Stimulated activated naive CD8-positive, alpha-beta T cell treated with anti-CD3 and anti-CD28 coated beads, Interleukin-15, Interleukin-2, amounts not matched to agents 100 ng/mL and 50 ng/mL, for 24 hours (primary cell): ENCODE measurements around the gene PTPRM.
"Not testable (repeated sequence)": the region's sequence is repeated elsewhere in the genome, so short reads cannot be mapped to it uniquely, and the experiment has no call there.

ENCODE experiments used
- H3K27ac Mint-ChIP-seq: one replicate; pipeline ENCODE4 v1.8.0; 2021; ENCODE audit warnings: mild to moderate bottlenecking, mixed read lengths
- H3K27me3 Mint-ChIP-seq: one replicate; pipeline ENCODE4 v1.8.0; 2021; ENCODE audit warnings: mixed read lengths
- H3K36me3 Mint-ChIP-seq: one replicate; pipeline ENCODE4 v1.8.0; 2021; ENCODE audit warnings: low read depth, mixed read lengths
- H3K4me1 Mint-ChIP-seq: one replicate; pipeline ENCODE4 v1.8.0; 2021; ENCODE audit warnings: low read depth, mixed read lengths
- H3K4me3 Mint-ChIP-seq: one replicate; pipeline ENCODE4 v1.8.0; 2021; ENCODE audit warnings: mild to moderate bottlenecking, mixed read lengths
- H3K9me3 Mint-ChIP-seq: one replicate; pipeline ENCODE4 v1.8.0; 2021; ENCODE audit warnings: mixed read lengths

PTPRM gene

DNA sequence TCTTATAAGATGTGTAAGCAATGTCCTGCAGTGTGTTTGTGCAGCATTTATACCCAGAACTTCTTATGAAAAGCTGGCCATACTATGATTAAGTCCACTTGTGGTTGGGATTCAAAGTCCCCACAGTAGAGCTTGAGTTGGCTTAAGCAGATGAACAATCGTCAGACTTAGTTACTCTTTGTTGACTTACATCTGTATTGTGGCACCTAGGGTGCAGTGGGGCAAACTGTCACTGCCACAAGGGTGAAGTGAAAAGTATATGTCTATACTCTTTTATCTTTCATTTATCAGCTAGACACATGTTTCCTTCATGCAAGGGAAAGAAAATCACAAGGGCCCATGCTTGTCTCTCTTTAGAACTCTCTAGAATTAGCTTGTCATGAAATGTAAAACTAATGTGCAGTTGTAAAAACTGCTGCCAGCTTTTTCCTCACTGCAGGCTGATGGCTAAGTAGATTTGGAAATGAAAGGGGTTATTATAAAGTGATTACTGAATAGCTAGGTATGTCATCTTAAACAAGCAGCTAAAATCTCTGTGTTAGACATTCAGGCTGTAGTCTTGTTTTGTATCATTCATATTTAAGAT, 474.5 kb downstream of the PTPRM start:
- Mint-ChIP-seq H3K4me3 (no peak overlapping the region), H3K27ac (no peak overlapping the region), H3K27me3 (no peaks in the 10 kb centered on the region), H3K9me3 (peaks cover 4% of the 10 kb centered on the region), H3K36me3 (no peaks in the 10 kb centered on the region), H3K4me1 (no peaks in the 10 kb centered on the region)

DNA sequence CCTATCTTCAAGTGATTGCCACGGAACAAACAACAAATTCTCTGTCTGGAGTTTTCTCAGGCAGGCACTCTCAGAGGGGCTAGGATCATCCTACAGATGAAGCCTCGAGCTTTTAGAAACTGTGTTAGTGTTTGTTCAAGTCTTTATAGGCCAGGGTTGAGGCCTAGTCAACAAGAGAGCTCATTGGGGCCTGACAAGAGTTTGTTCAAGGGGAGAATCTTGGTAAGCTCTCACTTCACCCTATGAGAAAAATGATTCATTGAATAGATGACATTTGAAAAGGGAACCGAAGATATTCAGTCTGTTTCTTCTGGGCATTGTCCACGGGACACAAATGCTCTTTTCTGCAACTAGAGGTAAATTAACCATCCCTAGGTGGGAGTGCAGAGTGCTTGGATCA, 476.9 kb downstream of the PTPRM start:
- Mint-ChIP-seq H3K9me3 (peaks cover 4% of the 10 kb centered on the region), H3K27ac (no peak overlapping the region), H3K27me3 (no peaks in the 10 kb centered on the region), H3K36me3 (no peaks in the 10 kb centered on the region), H3K4me3 (no peak overlapping the region), H3K4me1 (no peaks in the 10 kb centered on the region)

- Mint-ChIP-seq H3K4me3 (no peak overlapping the region), H3K27ac (no peak overlapping the region), H3K27me3 (no peaks in the 10 kb centered on the region), H3K36me3 (no peaks in the 10 kb centered on the region), H3K9me3 (peaks cover 4% of the 10 kb centered on the region), H3K4me1 (no peaks in the 10 kb centered on the region)
Observed at GRCh38 chr18:8045160-8045883, 478.2 kb downstream of the PTPRM start.

- Mint-ChIP-seq H3K27me3 (no peaks in the 10 kb centered on the region), H3K27ac (no peak overlapping the region), H3K36me3 (no peaks in the 10 kb centered on the region), H3K4me3 (no peak overlapping the region), H3K4me1 (no peaks in the 10 kb centered on the region), H3K9me3 (peaks cover 4% of the 10 kb centered on the region)
Observed at GRCh38 chr18:8045884-8046281, 478.8 kb downstream of the PTPRM start.

GRCh38 chr18:8046441-8046840, 479.3 kb downstream of the PTPRM start:
- Mint-ChIP-seq H3K4me1 (no peaks in the 10 kb centered on the region), H3K27me3 (no peaks in the 10 kb centered on the region), H3K9me3 (peaks cover 4% of the 10 kb centered on the region), H3K4me3 (no peak overlapping the region), H3K27ac (no peak overlapping the region), H3K36me3 (no peaks in the 10 kb centered on the region)

- Mint-ChIP-seq H3K4me3 (no peak overlapping the region), H3K9me3 (peaks cover 4% of the 10 kb centered on the region), H3K27ac (no peak overlapping the region), H3K4me1 (no peaks in the 10 kb centered on the region), H3K36me3 (no peaks in the 10 kb centered on the region), H3K27me3 (no peaks in the 10 kb centered on the region)
Observed at GRCh38 chr18:8049147-8049546, 482.0 kb downstream of the PTPRM start.

DNA sequence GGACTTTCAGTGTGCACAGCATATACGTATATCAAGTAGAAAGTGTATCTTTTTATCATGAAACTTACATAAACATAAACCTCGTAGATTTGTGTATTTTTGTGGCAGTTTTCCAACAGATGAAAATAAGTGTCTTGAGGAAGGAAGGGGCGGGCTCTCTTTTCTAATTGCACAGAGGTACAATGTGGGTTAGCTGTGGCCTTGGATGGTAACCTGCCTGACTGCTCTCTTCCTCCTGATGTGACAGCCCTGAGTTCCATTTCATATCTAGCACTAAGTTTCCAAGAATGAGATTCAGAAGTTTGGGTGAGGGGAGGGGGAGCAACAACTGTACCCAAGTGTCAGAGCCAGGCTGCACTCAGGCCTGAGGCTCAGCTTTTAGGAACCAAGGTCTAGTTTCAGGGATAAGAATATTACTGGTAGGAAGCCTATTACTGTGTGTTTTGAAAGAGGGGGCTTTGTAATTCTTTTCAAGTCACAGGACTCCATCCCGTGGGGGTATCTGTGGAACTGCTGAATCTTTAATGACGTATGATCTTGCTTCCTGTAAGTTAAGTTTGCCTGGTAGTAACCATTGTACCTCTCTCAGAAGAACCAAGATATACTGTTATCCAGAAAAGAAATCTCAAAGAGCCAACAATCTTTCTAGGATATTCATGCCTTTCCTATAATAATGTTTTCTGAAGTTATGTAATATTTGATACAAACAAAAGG, 483.7 kb downstream of the PTPRM start:
- Mint-ChIP-seq H3K36me3 (no peaks in the 10 kb centered on the region), H3K4me1 (no peaks in the 10 kb centered on the region), H3K4me3 (no peak overlapping the region), H3K27me3 (no peaks in the 10 kb centered on the region), H3K9me3 (no peaks in the 10 kb centered on the region), H3K27ac (no peak overlapping the region)

- Mint-ChIP-seq H3K4me3 (no peak overlapping the region), H3K27ac (no peak overlapping the region), H3K4me1 (no peaks in the 10 kb centered on the region), H3K27me3 (no peaks in the 10 kb centered on the region), H3K36me3 (no peaks in the 10 kb centered on the region), H3K9me3 (no peaks in the 10 kb centered on the region)
Observed at GRCh38 chr18:8051453-8051852, 484.3 kb downstream of the PTPRM start.

GRCh38 chr18:8052237-8052701, 485.2 kb downstream of the PTPRM start:
- Mint-ChIP-seq H3K27ac (no peak overlapping the region), H3K27me3 (no peaks in the 10 kb centered on the region)

DNA sequence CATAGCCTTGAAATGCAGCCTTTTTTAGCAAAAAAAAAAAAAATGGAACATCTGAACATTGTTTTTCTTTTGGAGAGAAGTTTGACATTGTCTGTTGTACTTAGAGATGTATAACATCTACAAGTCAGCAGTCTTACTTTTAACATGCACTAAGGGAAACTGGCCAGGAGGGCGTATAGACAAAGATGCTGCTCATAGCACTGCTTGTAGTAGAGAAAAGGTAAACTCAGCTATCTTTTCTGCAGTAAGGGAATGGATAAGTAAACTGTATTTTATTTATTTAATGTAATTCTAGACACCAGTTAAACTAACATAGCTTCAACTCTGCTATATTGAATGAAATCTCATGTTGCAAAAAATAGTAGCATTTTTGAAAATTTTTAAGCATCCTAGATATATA, 489.6 kb downstream of the PTPRM start:
- Mint-ChIP-seq H3K9me3 (no peaks in the 10 kb centered on the region), H3K4me1 (no peaks in the 10 kb centered on the region), H3K27ac (no peak overlapping the region), H3K4me3 (no peak overlapping the region), H3K27me3 (no peaks in the 10 kb centered on the region), H3K36me3 (no peaks in the 10 kb centered on the region)

More at GRCh38 chr18:8052237-8052701, 485.2 kb downstream of the PTPRM start:
- Mint-ChIP-seq H3K36me3 (no peaks in the 10 kb centered on the region), H3K4me1 (no peaks in the 10 kb centered on the region), H3K4me3 (no peak overlapping the region), H3K9me3 (no peaks in the 10 kb centered on the region)

DNA sequence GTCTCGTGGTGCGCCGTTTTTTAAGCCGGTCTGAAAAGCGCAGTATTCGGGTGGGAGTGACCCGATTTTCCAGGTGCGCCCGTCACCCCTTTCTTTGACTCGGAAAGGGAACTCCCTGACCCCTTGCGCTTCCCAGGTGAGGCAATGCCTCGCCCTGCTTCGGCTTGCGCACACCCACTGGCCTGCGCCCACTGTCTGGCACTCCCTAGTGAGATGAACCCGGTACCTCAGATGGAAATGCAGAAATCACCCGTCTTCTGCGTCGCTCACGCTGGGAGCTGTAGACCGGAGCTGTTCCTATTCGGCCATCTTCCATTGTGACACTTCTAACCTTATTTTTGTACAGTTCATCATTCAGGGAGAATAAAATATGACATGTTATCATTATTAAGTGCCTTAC, 496.0 kb downstream of the PTPRM start:
- H3K27me3 Mint-ChIP-seq, H3K9me3 Mint-ChIP-seq, H3K4me3 Mint-ChIP-seq, H3K36me3 Mint-ChIP-seq, H3K27ac Mint-ChIP-seq, H3K4me1 Mint-ChIP-seq: not testable (repeated sequence)

- H3K9me3 Mint-ChIP-seq: no peaks in the 10 kb centered on the region
- no peaks in the 10 kb centered on the region for H3K4me1 Mint-ChIP-seq
- H3K27ac Mint-ChIP-seq: no peak overlapping the region
- H3K27me3 Mint-ChIP-seq: no peaks in the 10 kb centered on the region
- no peaks in the 10 kb centered on the region for H3K36me3 Mint-ChIP-seq
- H3K4me3 Mint-ChIP-seq: no peak overlapping the region
Observed at GRCh38 chr18:8063733-8064132, 496.6 kb downstream of the PTPRM start.

- H3K27me3 Mint-ChIP-seq: no peaks in the 10 kb centered on the region
- no peaks in the 10 kb centered on the region for H3K36me3 Mint-ChIP-seq
- H3K4me3 Mint-ChIP-seq: no peak overlapping the region
- H3K27ac Mint-ChIP-seq: no peak overlapping the region
- H3K9me3 Mint-ChIP-seq: peaks cover 5% of the 10 kb centered on the region
- no peaks in the 10 kb centered on the region for H3K4me1 Mint-ChIP-seq
Observed at GRCh38 chr18:8065284-8065683, 498.2 kb downstream of the PTPRM start.

DNA sequence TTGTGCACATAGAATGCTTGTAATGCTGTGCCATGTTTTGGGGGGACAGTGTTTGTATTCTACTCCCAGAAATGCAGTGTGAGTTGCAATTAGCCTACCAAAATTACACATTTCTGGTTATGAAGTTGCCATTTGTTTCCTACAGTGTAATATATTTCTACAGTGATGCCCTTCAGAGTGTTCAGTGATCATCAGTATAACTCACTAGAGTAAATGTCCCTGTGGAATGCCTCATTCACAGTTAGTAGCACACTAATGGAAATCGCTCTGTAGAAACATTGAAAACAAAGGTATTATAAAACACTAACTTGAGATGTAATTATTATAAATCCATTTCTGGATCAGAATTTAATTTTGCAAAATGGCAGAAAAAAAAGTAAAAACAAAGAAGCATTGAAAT, 498.7 kb downstream of the PTPRM start:
- Mint-ChIP-seq H3K36me3 (no peaks in the 10 kb centered on the region), H3K27ac (no peak overlapping the region), H3K27me3 (no peaks in the 10 kb centered on the region), H3K4me1 (no peaks in the 10 kb centered on the region), H3K4me3 (no peak overlapping the region), H3K9me3 (peaks cover 5% of the 10 kb centered on the region)

GRCh38 chr18:8069708-8070107, 502.6 kb downstream of the PTPRM start:
- Mint-ChIP-seq H3K27ac (no peak overlapping the region), H3K36me3 (no peaks in the 10 kb centered on the region), H3K4me3 (no peak overlapping the region), H3K9me3 (peaks cover 5% of the 10 kb centered on the region), H3K27me3 (no peaks in the 10 kb centered on the region), H3K4me1 (no peaks in the 10 kb centered on the region)
